Measurements from ENCODE around the gene SURF1. TPM values are rescaled to one million over a fixed set of nuclear protein-coding genes. Genes with fewer than 3 reads are reported as not detected.
A peak's percentile ranks its signal among the peaks of the same experiment; 100 is the strongest.

The SURF1 gene
- total RNA-seq, 3 donors from 2014 or later = 24.1 to 37.1 (median 30.6) TPM

- ATAC-seq (no peak), DNase-seq (no peak)
- H3K4me3 Mint-ChIP-seq = no peak overlapping the region
- no peaks in the 10 kb centered on the region for H3K9me3 Mint-ChIP-seq
- H3K36me3 Mint-ChIP-seq (ENCODE audit: insufficient read depth) = peaks cover 33% of the 10 kb centered on the region
- H3K27me3 Mint-ChIP-seq (ENCODE audit: low read depth) = no peaks in the 10 kb centered on the region
- peaks cover 47% of the 10 kb centered on the region for H3K4me1 Mint-ChIP-seq (ENCODE audit: low read depth)
Measured at GRCh38 chr9:133362359-133363044, 6.2 kb upstream of the SURF1 start.

GRCh38 chr9:133361507-133362092 is 5.3 kb upstream of the SURF1 start:
- peaks cover 49% of the 10 kb centered on the region for H3K4me1 Mint-ChIP-seq (ENCODE audit: low read depth)
- peaks cover 33% of the 10 kb centered on the region for H3K36me3 Mint-ChIP-seq (ENCODE audit: insufficient read depth)

GRCh38 chr9:133360400-133361393 is 4.4 kb upstream of the SURF1 start:
- Mint-ChIP-seq H3K9me3 (no peaks in the 10 kb centered on the region), H3K4me1 (ENCODE audit: low read depth) (peaks cover 45% of the 10 kb centered on the region)

More at GRCh38 chr9:133361507-133362092, 5.3 kb upstream of the SURF1 start:
- H3K9me3 Mint-ChIP-seq = no peaks in the 10 kb centered on the region
- DNase-seq = no peak
- ATAC-seq = no peak
- no peaks in the 10 kb centered on the region for H3K27me3 Mint-ChIP-seq (ENCODE audit: low read depth)
- H3K4me3 Mint-ChIP-seq = no peak overlapping the region

GRCh38 chr9:133359399-133360175 is 3.3 kb upstream of the SURF1 start:
- DNase-seq (no peak), ATAC-seq (no peak)
- Mint-ChIP-seq H3K36me3 (ENCODE audit: insufficient read depth) (peaks cover 30% of the 10 kb centered on the region), H3K27me3 (ENCODE audit: low read depth) (no peaks in the 10 kb centered on the region), H3K4me1 (ENCODE audit: low read depth) (peaks cover 49% of the 10 kb centered on the region), H3K9me3 (no peaks in the 10 kb centered on the region), H3K4me3 (no peak overlapping the region)

More at GRCh38 chr9:133360400-133361393, 4.4 kb upstream of the SURF1 start:
- H3K27me3 Mint-ChIP-seq (ENCODE audit: low read depth) = no peaks in the 10 kb centered on the region
- DNase-seq (no peak), ATAC-seq (no peak)
- peaks cover 30% of the 10 kb centered on the region for H3K36me3 Mint-ChIP-seq (ENCODE audit: insufficient read depth)
- peak overlapping the region; percentile 30 for H3K4me3 Mint-ChIP-seq

- H3K27me3 Mint-ChIP-seq (ENCODE audit: low read depth) = no peaks in the 10 kb centered on the region
- peak overlapping the region; percentile 80 for H3K4me3 Mint-ChIP-seq
- DNase-seq (no peak), ATAC-seq (no peak)
- H3K4me1 Mint-ChIP-seq (ENCODE audit: low read depth) = peaks cover 51% of the 10 kb centered on the region
- peaks cover 25% of the 10 kb centered on the region for H3K36me3 Mint-ChIP-seq (ENCODE audit: insufficient read depth)
- H3K9me3 Mint-ChIP-seq = no peaks in the 10 kb centered on the region
Measured at GRCh38 chr9:133357656-133358055, 1.4 kb upstream of the SURF1 start.

GRCh38 chr9:133355881-133356357 is 368 bp downstream of the SURF1 start:
- Mint-ChIP-seq H3K4me1 (ENCODE audit: low read depth) (peaks cover 47% of the 10 kb centered on the region), H3K36me3 (ENCODE audit: insufficient read depth) (peaks cover 26% of the 10 kb centered on the region), H3K9me3 (no peaks in the 10 kb centered on the region), H3K27me3 (ENCODE audit: low read depth) (no peaks in the 10 kb centered on the region), H3K4me3 (peak overlapping the region; percentile 91)
- no peak for DNase-seq
- peak; percentile 29 for ATAC-seq

- H3K27me3 Mint-ChIP-seq (ENCODE audit: low read depth) = no peaks in the 10 kb centered on the region
- peak overlapping the region; percentile 91 for H3K4me3 Mint-ChIP-seq
- DNase-seq (no peak), ATAC-seq (no peak)
- peaks cover 34% of the 10 kb centered on the region for H3K36me3 Mint-ChIP-seq (ENCODE audit: insufficient read depth)
- H3K4me1 Mint-ChIP-seq (ENCODE audit: low read depth) = peaks cover 49% of the 10 kb centered on the region
- no peaks in the 10 kb centered on the region for H3K9me3 Mint-ChIP-seq
Measured at GRCh38 chr9:133354766-133355165, 1.5 kb downstream of the SURF1 start.

- Mint-ChIP-seq H3K9me3 (no peaks in the 10 kb centered on the region), H3K4me1 (ENCODE audit: low read depth) (peaks cover 51% of the 10 kb centered on the region), H3K4me3 (no peak overlapping the region), H3K36me3 (ENCODE audit: insufficient read depth) (peaks cover 47% of the 10 kb centered on the region), H3K27me3 (ENCODE audit: low read depth) (no peaks in the 10 kb centered on the region)
- ATAC-seq (no peak), DNase-seq (no peak)
Measured at GRCh38 chr9:133353548-133353947, 2.7 kb downstream of the SURF1 start.

- no peak overlapping the region for H3K4me3 Mint-ChIP-seq
- peaks cover 48% of the 10 kb centered on the region for H3K36me3 Mint-ChIP-seq (ENCODE audit: insufficient read depth)
- no peaks in the 10 kb centered on the region for H3K9me3 Mint-ChIP-seq
- H3K27me3 Mint-ChIP-seq (ENCODE audit: low read depth) = no peaks in the 10 kb centered on the region
- no peak for ATAC-seq
- no peak for DNase-seq
- H3K4me1 Mint-ChIP-seq (ENCODE audit: low read depth) = peaks cover 44% of the 10 kb centered on the region
Measured at GRCh38 chr9:133352635-133353340, 3.5 kb downstream of the SURF1 start.

GRCh38 chr9:133351908-133352634 is 4.2 kb downstream of the SURF1 start:
- no peak for DNase-seq
- peak overlapping the region; percentile 8 for H3K4me3 Mint-ChIP-seq
- peaks cover 48% of the 10 kb centered on the region for H3K36me3 Mint-ChIP-seq (ENCODE audit: insufficient read depth)
- H3K27me3 Mint-ChIP-seq (ENCODE audit: low read depth) = no peaks in the 10 kb centered on the region
- peaks cover 40% of the 10 kb centered on the region for H3K4me1 Mint-ChIP-seq (ENCODE audit: low read depth)
- no peak for ATAC-seq
- no peaks in the 10 kb centered on the region for H3K9me3 Mint-ChIP-seq

- Mint-ChIP-seq H3K27me3 (ENCODE audit: low read depth) (no peaks in the 10 kb centered on the region), H3K36me3 (ENCODE audit: insufficient read depth) (peaks cover 48% of the 10 kb centered on the region), H3K4me1 (ENCODE audit: low read depth) (peaks cover 45% of the 10 kb centered on the region), H3K9me3 (no peaks in the 10 kb centered on the region), H3K4me3 (no peak overlapping the region)
- DNase-seq = no peak
- ATAC-seq = no peak
Measured at GRCh38 chr9:133351526-133351907, 4.8 kb downstream of the SURF1 start.

- no peaks in the 10 kb centered on the region for H3K27me3 Mint-ChIP-seq (ENCODE audit: low read depth)
- H3K9me3 Mint-ChIP-seq = no peaks in the 10 kb centered on the region
- H3K4me3 Mint-ChIP-seq = peak overlapping the region; percentile 99
- no peak for ATAC-seq
- peaks cover 46% of the 10 kb centered on the region for H3K4me1 Mint-ChIP-seq (ENCODE audit: low read depth)
- peaks cover 52% of the 10 kb centered on the region for H3K36me3 Mint-ChIP-seq (ENCODE audit: insufficient read depth)
- DNase-seq = no peak
Measured at GRCh38 chr9:133349965-133350616, 6.2 kb downstream of the SURF1 start.

All from activated T-cell treated with anti-CD3 and anti-CD28 coated beads, Interleukin-2, amount 50 U/mL, for 4 hours (primary cell).